Measurements from ENCODE around the gene MS4A6A. TPM values are rescaled to one million over a fixed set of nuclear protein-coding genes. Genes with fewer than 3 reads are reported as not detected.
"Not testable (repeated sequence)": the region's sequence is repeated elsewhere in the genome, so short reads cannot be mapped to it uniquely, and the experiment has no call there.

MS4A6A gene
- total RNA-seq, 2 donors from 2014 or later, result 3.2 to 8.2 TPM

- H3K4me3 Mint-ChIP-seq, result no peak overlapping the region
- no peaks in the 10 kb centered on the region for H3K36me3 Mint-ChIP-seq (ENCODE audit: low read depth)
- H3K9me3 ChIP-seq (ENCODE audit: control insufficient read depth, low read length, poor library complexity, severe bottlenecking), result no peaks in the 10 kb centered on the region
- H3K27me3 Mint-ChIP-seq, result peaks cover 31% of the 10 kb centered on the region
- ATAC-seq (no peak), DNase-seq (no peak)
- no peaks in the 10 kb centered on the region for H3K4me1 Mint-ChIP-seq
- no peak overlapping the region for H3K27ac Mint-ChIP-seq
These were observed 13.5 kb downstream of the MS4A6A start for GRCh38 chr11:60169264-60169915.

GRCh38 chr11:60168306-60168705, 14.6 kb downstream of the MS4A6A start:
- H3K4me3 Mint-ChIP-seq, result no peak overlapping the region
- H3K36me3 Mint-ChIP-seq (ENCODE audit: low read depth), result no peaks in the 10 kb centered on the region
- no peak for ATAC-seq
- no peaks in the 10 kb centered on the region for H3K9me3 ChIP-seq (ENCODE audit: control insufficient read depth, low read length, poor library complexity, severe bottlenecking)
- no peak overlapping the region for H3K27ac Mint-ChIP-seq
- peaks cover 24% of the 10 kb centered on the region for H3K27me3 Mint-ChIP-seq
- no peak for DNase-seq
- H3K4me1 Mint-ChIP-seq, result no peaks in the 10 kb centered on the region

- DNase-seq, result no peak
- H3K4me3 Mint-ChIP-seq, result no peak overlapping the region
- no peaks in the 10 kb centered on the region for H3K9me3 ChIP-seq (ENCODE audit: control insufficient read depth, low read length, poor library complexity, severe bottlenecking)
- ATAC-seq, result no peak
- no peak overlapping the region for H3K27ac Mint-ChIP-seq
- peaks cover 31% of the 10 kb centered on the region for H3K27me3 Mint-ChIP-seq
- no peaks in the 10 kb centered on the region for H3K36me3 Mint-ChIP-seq (ENCODE audit: low read depth)
- no peaks in the 10 kb centered on the region for H3K4me1 Mint-ChIP-seq
These were observed 16.9 kb downstream of the MS4A6A start for GRCh38 chr11:60165951-60166350.

GRCh38 chr11:60165538-60165937, 17.3 kb downstream of the MS4A6A start:
- H3K4me1 Mint-ChIP-seq, result no peaks in the 10 kb centered on the region
- ATAC-seq (no peak), DNase-seq (no peak)
- no peaks in the 10 kb centered on the region for H3K36me3 Mint-ChIP-seq (ENCODE audit: low read depth)
- H3K27ac Mint-ChIP-seq, result no peak overlapping the region
- H3K27me3 Mint-ChIP-seq, result peaks cover 32% of the 10 kb centered on the region
- H3K9me3 ChIP-seq (ENCODE audit: control insufficient read depth, low read length, poor library complexity, severe bottlenecking), result no peaks in the 10 kb centered on the region
- no peak overlapping the region for H3K4me3 Mint-ChIP-seq

DNA sequence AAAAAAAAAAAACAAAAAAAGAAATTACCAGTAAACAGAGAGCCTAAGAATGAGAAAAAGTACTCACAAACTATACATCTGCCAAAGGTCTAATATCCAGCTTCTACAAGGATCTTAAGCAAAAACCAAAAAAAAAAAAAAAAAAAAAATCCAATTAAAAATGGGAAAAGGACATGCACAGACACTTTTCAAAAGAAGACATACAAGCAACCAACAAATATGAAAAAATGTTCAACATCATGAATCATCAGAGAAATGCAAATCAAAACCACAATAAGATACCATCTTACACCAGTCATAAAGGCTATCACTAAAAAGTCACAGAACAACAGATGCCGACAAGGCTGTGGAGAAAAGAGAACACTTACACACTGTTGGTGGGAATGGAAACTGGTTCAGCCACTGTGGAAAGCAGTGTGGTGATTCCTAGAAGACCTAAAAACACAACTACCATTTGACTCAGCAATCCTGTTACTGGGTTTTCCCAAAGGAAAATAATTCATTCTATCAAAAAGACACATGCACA, 18.3 kb downstream of the MS4A6A start:
- H3K36me3 Mint-ChIP-seq (ENCODE audit: low read depth), result no peaks in the 10 kb centered on the region
- H3K4me3 Mint-ChIP-seq, result no peak overlapping the region
- peaks cover 36% of the 10 kb centered on the region for H3K27me3 Mint-ChIP-seq
- H3K9me3 ChIP-seq (ENCODE audit: control insufficient read depth, low read length, poor library complexity, severe bottlenecking), result no peaks in the 10 kb centered on the region
- H3K27ac Mint-ChIP-seq, result no peak overlapping the region
- no peaks in the 10 kb centered on the region for H3K4me1 Mint-ChIP-seq
- ATAC-seq (no peak), DNase-seq (no peak)

DNA sequence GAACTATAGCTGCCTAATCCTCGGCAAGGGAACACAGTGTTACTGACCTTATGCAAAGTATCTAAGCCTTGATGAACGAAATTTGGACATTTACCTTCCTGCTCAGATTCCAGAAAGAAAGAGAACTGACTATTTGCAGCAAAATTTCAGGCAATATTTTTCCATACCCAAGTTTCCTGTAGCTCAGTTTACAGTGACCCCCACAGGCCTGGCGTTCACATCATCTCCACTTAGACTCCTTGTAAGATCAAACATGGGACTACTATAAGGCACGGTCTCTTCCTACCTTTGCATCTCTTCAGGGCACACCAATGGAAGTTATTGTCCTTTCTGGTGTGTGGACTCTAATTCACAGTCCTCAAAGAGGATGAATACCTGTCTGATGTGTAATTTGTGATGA, 21.1 kb downstream of the MS4A6A start:
- Mint-ChIP-seq H3K4me3 (no peak overlapping the region), H3K4me1 (no peaks in the 10 kb centered on the region), H3K27ac (no peak overlapping the region), H3K27me3 (peaks cover 39% of the 10 kb centered on the region), H3K36me3 (ENCODE audit: low read depth) (no peaks in the 10 kb centered on the region)
- DNase-seq (no peak), ATAC-seq (no peak)
- H3K9me3 ChIP-seq (ENCODE audit: control insufficient read depth, low read length, poor library complexity, severe bottlenecking), result no peaks in the 10 kb centered on the region

GRCh38 chr11:60161107-60161506, 21.8 kb downstream of the MS4A6A start:
- Mint-ChIP-seq H3K27ac (no peak overlapping the region), H3K4me3 (no peak overlapping the region), H3K27me3 (peaks cover 34% of the 10 kb centered on the region), H3K4me1 (no peaks in the 10 kb centered on the region), H3K36me3 (ENCODE audit: low read depth) (no peaks in the 10 kb centered on the region)
- DNase-seq, result no peak
- H3K9me3 ChIP-seq (ENCODE audit: control insufficient read depth, low read length, poor library complexity, severe bottlenecking), result no peaks in the 10 kb centered on the region
- ATAC-seq, result no peak

DNA sequence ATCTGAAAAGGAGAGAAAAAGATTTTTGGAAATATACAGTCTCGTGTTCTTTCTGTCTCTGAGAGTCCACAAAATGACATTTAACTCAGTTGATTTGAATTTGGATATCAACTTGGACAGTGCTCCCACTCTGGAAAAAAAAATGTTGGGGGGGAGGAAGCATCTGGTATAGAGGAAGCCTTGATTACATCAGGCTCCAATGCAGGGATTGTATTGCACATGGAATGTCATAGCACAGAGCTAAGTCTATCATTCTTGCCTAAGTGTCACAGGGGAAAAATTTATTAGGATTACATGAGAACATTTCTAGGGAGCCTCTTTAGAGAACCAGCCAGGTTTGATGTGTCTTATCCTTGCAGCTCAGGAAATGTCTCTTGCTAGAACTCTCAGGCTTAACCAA, 23.0 kb downstream of the MS4A6A start:
- no peaks in the 10 kb centered on the region for H3K9me3 ChIP-seq (ENCODE audit: control insufficient read depth, low read length, poor library complexity, severe bottlenecking)
- Mint-ChIP-seq H3K4me1 (no peaks in the 10 kb centered on the region), H3K36me3 (ENCODE audit: low read depth) (no peaks in the 10 kb centered on the region), H3K27me3 (peaks cover 26% of the 10 kb centered on the region), H3K27ac (no peak overlapping the region), H3K4me3 (no peak overlapping the region)
- DNase-seq, result no peak
- no peak for ATAC-seq

DNA sequence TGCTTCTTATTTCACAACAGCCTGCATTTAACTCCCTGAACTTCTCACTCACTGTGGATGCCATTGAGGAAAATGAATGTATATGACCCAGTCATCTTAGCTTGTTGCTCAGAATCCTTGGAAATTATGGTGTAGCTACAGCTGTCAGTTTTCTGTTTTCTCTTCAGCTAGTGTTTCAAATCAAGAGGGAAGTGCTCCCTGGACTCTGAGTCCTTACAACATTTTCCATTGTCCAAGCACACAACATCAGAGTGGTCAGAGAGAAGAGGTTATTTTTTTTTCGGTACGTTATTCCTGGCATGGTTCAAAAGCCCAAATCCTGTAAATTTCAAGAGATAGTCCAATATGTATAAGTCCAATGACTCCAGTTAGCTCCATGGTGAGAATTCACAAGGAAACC, 23.6 kb downstream of the MS4A6A start:
- H3K36me3 Mint-ChIP-seq (ENCODE audit: low read depth), result no peaks in the 10 kb centered on the region
- no peaks in the 10 kb centered on the region for H3K4me1 Mint-ChIP-seq
- peaks cover 24% of the 10 kb centered on the region for H3K27me3 Mint-ChIP-seq
- H3K27ac Mint-ChIP-seq, result no peak overlapping the region
- ATAC-seq (no peak), DNase-seq (no peak)
- H3K4me3 Mint-ChIP-seq, result no peak overlapping the region
- no peaks in the 10 kb centered on the region for H3K9me3 ChIP-seq (ENCODE audit: control insufficient read depth, low read length, poor library complexity, severe bottlenecking)

DNA sequence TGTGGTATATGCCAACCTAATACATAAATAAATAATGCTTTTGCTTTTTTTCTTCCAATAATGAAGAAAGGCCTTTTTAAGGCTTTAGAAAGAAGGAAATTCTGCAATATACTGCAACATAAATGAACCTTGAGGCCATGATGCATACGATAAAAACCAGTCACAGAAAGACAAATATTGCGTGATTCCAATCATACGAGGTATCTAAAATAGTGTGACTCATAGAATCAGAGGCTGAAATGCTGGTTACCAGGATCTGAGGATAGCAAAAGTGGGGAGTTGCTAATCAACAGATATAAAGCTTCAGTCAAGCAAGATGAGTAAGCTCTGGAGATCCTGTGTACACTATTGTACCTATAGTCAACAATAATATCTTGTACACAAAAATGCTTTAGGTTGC, 24.2 kb downstream of the MS4A6A start:
- Mint-ChIP-seq H3K4me1 (no peaks in the 10 kb centered on the region), H3K27me3 (peaks cover 24% of the 10 kb centered on the region), H3K4me3 (no peak overlapping the region), H3K27ac (no peak overlapping the region), H3K36me3 (ENCODE audit: low read depth) (no peaks in the 10 kb centered on the region)
- no peak for ATAC-seq
- H3K9me3 ChIP-seq (ENCODE audit: control insufficient read depth, low read length, poor library complexity, severe bottlenecking), result no peaks in the 10 kb centered on the region
- no peak for DNase-seq

GRCh38 chr11:60155931-60156330, 27.0 kb downstream of the MS4A6A start:
- no peak for DNase-seq
- peaks cover 14% of the 10 kb centered on the region for H3K27me3 Mint-ChIP-seq
- H3K36me3 Mint-ChIP-seq (ENCODE audit: low read depth), result no peaks in the 10 kb centered on the region

DNA sequence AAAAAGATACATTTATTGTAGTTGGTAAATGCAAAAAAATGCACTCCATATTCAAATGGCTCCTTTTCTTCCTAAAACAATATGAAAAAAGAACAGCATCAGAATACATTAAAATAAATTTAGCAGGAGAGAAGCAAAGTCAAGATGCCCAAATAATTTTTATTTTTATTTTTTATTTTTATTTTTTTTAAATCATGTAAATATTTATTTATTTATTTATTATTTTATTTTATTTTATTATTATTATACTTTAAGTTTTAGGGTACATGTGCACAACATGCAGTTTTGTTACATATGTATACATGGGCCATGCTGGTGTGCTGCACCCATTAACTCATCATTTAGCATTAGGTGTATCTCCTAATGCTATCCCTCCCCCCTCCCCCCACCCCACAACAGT, 30.2 kb downstream of the MS4A6A start:
- not testable (repeated sequence) for H3K4me3 Mint-ChIP-seq; H3K36me3 Mint-ChIP-seq (ENCODE audit: low read depth); H3K27me3 Mint-ChIP-seq; H3K9me3 ChIP-seq (ENCODE audit: control insufficient read depth, low read length, poor library complexity, severe bottlenecking); DNase-seq; H3K4me1 Mint-ChIP-seq; ATAC-seq; H3K27ac Mint-ChIP-seq

More at GRCh38 chr11:60155931-60156330, 27.0 kb downstream of the MS4A6A start:
- no peak for ATAC-seq
- H3K27ac Mint-ChIP-seq, result no peak overlapping the region
- H3K4me3 Mint-ChIP-seq, result no peak overlapping the region
- no peaks in the 10 kb centered on the region for H3K9me3 ChIP-seq (ENCODE audit: control insufficient read depth, low read length, poor library complexity, severe bottlenecking)
- H3K4me1 Mint-ChIP-seq, result no peaks in the 10 kb centered on the region

GRCh38 chr11:60150279-60150678, 32.6 kb downstream of the MS4A6A start:
- no peaks in the 10 kb centered on the region for H3K9me3 ChIP-seq (ENCODE audit: control insufficient read depth, low read length, poor library complexity, severe bottlenecking)
- DNase-seq (no peak), ATAC-seq (no peak)
- no peaks in the 10 kb centered on the region for H3K36me3 Mint-ChIP-seq (ENCODE audit: low read depth)
- H3K27ac Mint-ChIP-seq, result no peak overlapping the region
- no peaks in the 10 kb centered on the region for H3K27me3 Mint-ChIP-seq
- no peak overlapping the region for H3K4me3 Mint-ChIP-seq
- H3K4me1 Mint-ChIP-seq, result no peaks in the 10 kb centered on the region

DNA sequence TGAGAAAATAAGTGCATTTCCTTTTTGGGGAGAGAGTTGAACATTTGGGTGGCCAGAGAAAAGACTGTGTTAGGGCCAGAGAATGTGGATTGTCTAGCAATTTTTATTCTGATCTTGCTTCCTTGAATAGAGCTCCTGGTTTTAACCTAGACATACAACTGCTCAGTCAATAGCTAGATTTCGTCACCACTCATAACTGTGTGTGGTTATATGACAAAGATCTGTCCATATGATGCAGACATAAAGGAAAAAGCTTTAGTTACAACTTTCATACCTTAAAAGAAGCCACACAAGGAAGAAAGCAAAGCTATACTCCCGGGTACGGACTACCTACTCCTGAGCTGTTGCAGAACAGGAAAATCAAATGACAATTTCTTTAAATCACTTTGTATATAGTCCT, 37.2 kb downstream of the MS4A6A start:
- Mint-ChIP-seq H3K4me3 (no peak overlapping the region), H3K27ac (no peak overlapping the region), H3K4me1 (no peaks in the 10 kb centered on the region), H3K27me3 (no peaks in the 10 kb centered on the region), H3K36me3 (ENCODE audit: low read depth) (no peaks in the 10 kb centered on the region)
- ATAC-seq (no peak), DNase-seq (no peak)
- H3K9me3 ChIP-seq (ENCODE audit: control insufficient read depth, low read length, poor library complexity, severe bottlenecking), result no peaks in the 10 kb centered on the region

Data from T-helper 17 cell (primary cell).